Pancreas (tissue), 10 donors: ENCODE results near the gene ECHS1. TPM values are rescaled to one million over a fixed set of nuclear protein-coding genes. Genes with fewer than 3 reads are reported as not detected.
"Not testable (repeated sequence)": the region's sequence is repeated elsewhere in the genome, so short reads cannot be mapped to it uniquely, and the experiment has no call there.

Experiments
- ATAC-seq, 4 donors: fragments of 200-7000 bp; cut with Tn5 transposase; one replicate each; pipeline versions ENCODE4 v1.8.0 to v1.9.1; 2020; ENCODE audit warnings: mild to moderate bottlenecking in 4 of 4, moderate library complexity in 4 of 4
- DNase-seq, 6 donors: peaks; one replicate each; pipeline ENCODE4 v3.0.0-alpha.2; 2020
- FAIRE-seq: peaks from 2 replicates; lab custom pipeline; 2012; peaks lifted over from hg19 to GRCh38; lab: Jason Lieb, UNC
- H3K27ac ChIP-seq, 4 donors: fragments of 200-600 bp; sonication (generic); 1 replicate in 3 of 4; 2 replicates in 1 of 4; pipeline versions ENCODE4 v1.5.0 to v1.8.0; 2020
- H3K27me3 ChIP-seq, 4 donors: fragments of 200-600 bp; one replicate each; pipeline ENCODE4 v1.8.0; 2021
- H3K36me3 ChIP-seq, 3 donors: fragments of 200-600 bp; sonication (generic) in 1 of 3; one replicate each; pipeline versions ENCODE4 v1.5.0 to v1.8.0; 2020 to 2021
- H3K4me1 ChIP-seq, 3 donors: fragments of 200-600 bp; one replicate each; pipeline ENCODE4 v1.8.0; 2021
- H3K4me3 ChIP-seq, 4 donors: fragments of 200-600 bp; sonication (generic) in 2 of 4; one replicate each; pipeline versions ENCODE4 v1.5.0 to v1.8.0; 2020 to 2021
- H3K9me3 ChIP-seq, 4 donors: fragments of 200-600 bp; one replicate each; pipeline ENCODE4 v1.8.0; 2021
- WGBS, 2 donors: extraction: QIAGEN DNeasy Blood & Tissue Kit; methylation state at CpG; one replicate each; pipeline ENCODE4 v1.1.7; 2013; 5-methylcytosine and 5-hydroxymethylcytosine counted together
- intact Hi-C, 3 donors: fragments of 100-400 bp; cut with DNase I; formaldehyde crosslinking; loops; one replicate each; pipeline versions ENCODE4 v1.11.1 to v1.14.2; 2022
- polyA plus RNA-seq, 2 donors: library from polyadenylated mRNA; stranded (reverse); fragments of 200-250 nt; gene quantifications; one replicate each; pipeline ENCODE4 v1.2.3, GENCODE V29; 2013
- total RNA-seq, 6 donors: library from RNA; stranded (reverse); fragmentation: NEBNext Ultra II Directional in 4 of 6; extraction: Animal tissue kit (Norgen Biotek cat#: 25700) in 4 of 6; gene quantifications; one replicate each; pipeline versions ENCODE4 v1.2.1 to v1.2.4, GENCODE V29; 2021 to 2023
- TF ChIP-seq, protein P1 (sequence below), 4 donors: fragments of 200-600 bp; sonication (generic) in 3 of 4; IDR thresholded peaks; one replicate each; pipeline versions ENCODE4 v1.5.0 to v1.8.0; 2021; ENCODE audit warnings: antibody characterized with exemption in 4 of 4
- donor health status: healthy with polysubstance abuse.
- donor health status: DM: no; HTN: no; CAD: no; lungs with moderate emphysema.
- donor health status: DM: no; HTN: no; CAD: no.
- donor health status: control.
- donor health status: control.
- donor health status: Bipolar disorder and iron deficiency.
- donor health status: DM: yes; HTN: yes; CAD: no.
- donor health status: DM: no; HTN: no; CAD: no.
- donor health status: DM: no; HTN: no; CAD: no.
- donor health status: DM: yes; HTN: yes; CAD: no.

ECHS1 gene
- total and polyA plus RNA-seq, 8 donors: 32.4 to 69.2 (median 37.8) TPM

DNA sequence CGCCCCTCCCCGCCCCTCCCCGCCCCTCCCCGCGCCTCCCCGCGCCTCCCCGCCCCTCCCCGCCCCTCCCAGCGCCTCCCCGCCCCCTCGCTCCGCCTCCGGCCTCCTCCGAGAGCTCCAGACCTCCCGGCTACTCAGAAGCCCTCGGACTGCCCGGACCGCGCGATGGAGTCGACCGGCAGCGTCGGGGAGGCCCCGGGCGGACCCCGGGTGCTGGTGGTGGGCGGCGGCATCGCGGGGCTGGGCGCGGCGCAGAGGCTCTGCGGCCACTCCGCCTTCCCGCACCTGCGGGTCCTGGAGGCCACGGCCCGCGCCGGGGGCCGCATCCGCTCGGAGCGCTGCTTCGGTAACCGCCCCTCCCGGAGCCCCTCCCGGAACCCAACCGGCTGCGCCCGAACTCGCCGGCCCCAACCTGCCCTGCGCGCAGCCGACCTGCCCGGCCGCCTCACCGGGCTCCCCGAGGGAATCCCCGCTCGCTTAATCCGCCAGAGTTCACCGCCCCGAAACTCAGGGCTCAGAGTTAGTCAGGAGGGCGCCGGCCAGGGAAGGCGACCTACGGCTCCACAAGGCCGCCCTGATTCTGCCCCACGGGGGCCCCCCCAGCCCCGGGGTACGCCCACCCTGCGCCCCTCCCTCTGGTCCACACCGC lies 6.1 kb upstream of the ECHS1 start, which contains the start of gene PAOX:
Gene PAOX, plus strand, starts transcription at position 111 of the 649 bp plus-strand sequence. Its CDS starts 55 bp downstream, at position 166.
- DNase-seq: peak; percentile 68 to 92 (median 78)
- WGBS, 2 donors: 3 to 12% methylated on average over 18 to 67 of the region's 78 CpGs
- intact Hi-C loops: no loop called here
- ATAC-seq: peak; percentile 63 to 74 (median 66)
- Histone ChIP-seq H3K27me3 (no peaks in the 10 kb centered on the region), H3K36me3 (no peaks in the 10 kb centered on the region), H3K27ac (peak within 1 kb of the TSS; percentile 38 to 70 (median 58)), H3K9me3 (no peaks in the 10 kb centered on the region), H3K4me1 (peaks cover 0 to 4% (median 0%) of the 10 kb centered on the region in 3 donors), H3K4me3 (peak within 1 kb of the TSS; percentile 71 to 88 (median 86))
- TF ChIP-seq, protein P1, sequence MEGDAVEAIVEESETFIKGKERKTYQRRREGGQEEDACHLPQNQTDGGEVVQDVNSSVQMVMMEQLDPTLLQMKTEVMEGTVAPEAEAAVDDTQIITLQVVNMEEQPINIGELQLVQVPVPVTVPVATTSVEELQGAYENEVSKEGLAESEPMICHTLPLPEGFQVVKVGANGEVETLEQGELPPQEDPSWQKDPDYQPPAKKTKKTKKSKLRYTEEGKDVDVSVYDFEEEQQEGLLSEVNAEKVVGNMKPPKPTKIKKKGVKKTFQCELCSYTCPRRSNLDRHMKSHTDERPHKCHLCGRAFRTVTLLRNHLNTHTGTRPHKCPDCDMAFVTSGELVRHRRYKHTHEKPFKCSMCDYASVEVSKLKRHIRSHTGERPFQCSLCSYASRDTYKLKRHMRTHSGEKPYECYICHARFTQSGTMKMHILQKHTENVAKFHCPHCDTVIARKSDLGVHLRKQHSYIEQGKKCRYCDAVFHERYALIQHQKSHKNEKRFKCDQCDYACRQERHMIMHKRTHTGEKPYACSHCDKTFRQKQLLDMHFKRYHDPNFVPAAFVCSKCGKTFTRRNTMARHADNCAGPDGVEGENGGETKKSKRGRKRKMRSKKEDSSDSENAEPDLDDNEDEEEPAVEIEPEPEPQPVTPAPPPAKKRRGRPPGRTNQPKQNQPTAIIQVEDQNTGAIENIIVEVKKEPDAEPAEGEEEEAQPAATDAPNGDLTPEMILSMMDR (IDR thresholded peaks at IDR 0.05): no peak
- no peak for FAIRE-seq

DNA sequence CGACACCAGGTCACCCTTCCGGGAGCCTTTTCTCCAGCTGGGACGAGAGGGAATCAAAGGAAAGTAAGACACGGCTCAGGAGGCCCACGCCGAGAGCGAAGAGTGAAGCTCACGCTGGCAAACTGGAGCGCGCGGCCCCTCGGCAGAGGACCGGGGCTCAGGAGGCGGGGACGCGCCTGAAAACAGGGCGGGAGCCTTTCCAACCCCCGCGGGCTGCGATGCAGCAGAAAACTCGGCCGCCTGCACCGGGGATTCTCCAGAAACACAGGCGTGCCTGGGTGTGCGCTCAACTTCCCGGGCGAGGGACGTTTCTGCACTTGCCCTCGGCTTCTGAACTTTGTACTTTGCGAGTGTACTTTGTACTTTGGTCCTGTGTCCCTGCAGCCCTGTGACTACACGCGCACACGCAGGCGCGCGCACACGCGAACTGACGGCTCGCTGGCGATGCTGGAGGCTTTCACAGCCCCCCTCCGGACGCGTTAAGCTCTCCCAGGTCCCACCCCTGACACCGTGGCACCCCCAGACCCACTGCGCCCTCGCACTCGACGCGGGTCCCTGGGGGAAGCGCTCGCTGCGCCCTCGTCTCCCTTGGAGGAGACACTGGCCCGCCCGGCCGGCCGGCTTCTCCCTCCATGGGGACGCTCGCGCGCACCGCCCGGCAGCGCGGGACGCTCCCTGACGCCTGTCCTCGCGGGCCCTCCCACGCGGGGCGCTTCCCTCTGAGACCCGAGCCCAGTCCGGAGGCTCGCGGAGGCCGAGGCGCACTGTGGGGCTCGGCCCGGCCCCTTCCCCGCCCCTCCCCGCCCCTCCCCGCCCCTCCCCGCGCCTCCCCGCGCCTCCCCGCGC lies 5.3 kb upstream of the ECHS1 start:
- WGBS, 2 donors: 0% methylated on average over 77 to 82 of the region's 90 CpGs
- H3K27ac ChIP-seq: peak overlapping the region; percentile 13 to 70 (median 58)

GRCh38 chr10:133377818-133378250 lies 4.7 kb upstream of the ECHS1 start:
- WGBS, 2 donors: 21 to 28% methylated on average over 17 to 20 of the region's 20 CpGs
- TF ChIP-seq, protein P1 (IDR thresholded peaks at IDR 0.05): no peak
- no peaks in the 10 kb centered on the region for H3K27me3 ChIP-seq
- peak overlapping the region; percentile 29 to 88 (median 86) for H3K4me3 ChIP-seq
- DNase-seq (peak in 1 of 6 donors; percentile 57), ATAC-seq (peak in 1 of 4 donors; percentile 4), FAIRE-seq (no peak)
- peaks cover 0 to 6% (median 0%) of the 10 kb centered on the region in 3 donors for H3K4me1 ChIP-seq
- peak overlapping the region; percentile 13 to 70 (median 58) for H3K27ac ChIP-seq
- H3K36me3 ChIP-seq: no peaks in the 10 kb centered on the region
- no peaks in the 10 kb centered on the region for H3K9me3 ChIP-seq
- intact Hi-C loops: no loop called here

More for the DNA sequence above, 5.3 kb upstream of the ECHS1 start:
- DNase-seq (peak in 5 of 6 donors; percentile 62 to 83 (median 68)), ATAC-seq (peak; percentile 78 to 83 (median 82)), FAIRE-seq (no peak)
- H3K4me3 ChIP-seq: peak overlapping the region; percentile 29 to 88 (median 86)
- no peaks in the 10 kb centered on the region for H3K36me3 ChIP-seq
- TF ChIP-seq, protein P1 (IDR thresholded peaks at IDR 0.05): no peak
- no peaks in the 10 kb centered on the region for H3K27me3 ChIP-seq
- H3K4me1 ChIP-seq: peaks cover 0 to 6% (median 0%) of the 10 kb centered on the region in 3 donors
- intact Hi-C loops: no loop called here
- H3K9me3 ChIP-seq: no peaks in the 10 kb centered on the region

DNA sequence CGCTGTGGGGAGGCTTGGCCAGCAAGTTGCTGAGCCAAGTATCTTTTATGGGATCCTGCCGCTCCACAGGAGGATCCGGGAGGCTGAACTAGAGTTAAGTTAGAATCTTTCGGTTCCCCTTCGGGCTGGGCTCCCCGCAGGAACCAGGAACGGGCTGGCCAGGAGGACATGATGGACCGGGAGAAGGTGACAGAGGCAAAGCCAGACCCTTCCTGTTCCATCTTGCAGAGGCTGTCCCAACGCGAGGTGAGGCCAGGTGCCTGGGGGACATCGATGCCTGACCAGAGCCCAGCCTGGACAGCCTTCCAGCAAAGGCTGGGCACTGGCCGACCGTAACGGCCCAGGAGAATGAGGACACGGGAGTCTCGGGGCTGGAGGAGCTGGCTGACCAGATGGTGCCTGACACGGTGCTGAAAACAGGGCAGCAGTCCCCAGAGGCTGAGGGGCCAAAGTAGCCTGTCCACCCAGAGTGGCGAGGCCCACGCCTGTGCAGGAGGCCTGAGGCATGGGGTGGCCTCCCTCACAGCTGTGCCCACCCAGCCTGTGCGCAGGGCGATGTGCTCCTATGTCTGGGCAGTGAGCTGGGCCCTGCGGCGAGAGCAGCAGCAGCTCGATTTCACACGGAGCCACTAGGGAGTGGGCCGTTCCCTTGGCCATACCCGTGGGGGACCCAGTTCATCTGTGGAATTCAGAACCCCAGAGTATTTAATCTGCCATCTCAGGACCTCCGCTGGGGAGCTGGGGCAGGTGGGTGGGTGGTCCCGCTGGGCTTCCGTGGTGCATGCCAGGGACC lies 4.1 kb upstream of the ECHS1 start:
- no peaks in the 10 kb centered on the region for H3K27me3 ChIP-seq
- H3K9me3 ChIP-seq: no peaks in the 10 kb centered on the region
- H3K4me1 ChIP-seq: peaks cover 0 to 7% (median 0%) of the 10 kb centered on the region in 3 donors
- ATAC-seq (no peak), DNase-seq (peak in 2 of 6 donors; percentile 16 to 40), FAIRE-seq (no peak)
- intact Hi-C loops: no loop called here
- H3K36me3 ChIP-seq: no peaks in the 10 kb centered on the region
- TF ChIP-seq, protein P1 (IDR thresholded peaks at IDR 0.05): no peak
- no peak overlapping the region for H3K4me3 ChIP-seq
- no peak overlapping the region for H3K27ac ChIP-seq
- 83 to 89% methylated on average over 30 of the region's 30 CpGs for WGBS, 2 donors

DNA sequence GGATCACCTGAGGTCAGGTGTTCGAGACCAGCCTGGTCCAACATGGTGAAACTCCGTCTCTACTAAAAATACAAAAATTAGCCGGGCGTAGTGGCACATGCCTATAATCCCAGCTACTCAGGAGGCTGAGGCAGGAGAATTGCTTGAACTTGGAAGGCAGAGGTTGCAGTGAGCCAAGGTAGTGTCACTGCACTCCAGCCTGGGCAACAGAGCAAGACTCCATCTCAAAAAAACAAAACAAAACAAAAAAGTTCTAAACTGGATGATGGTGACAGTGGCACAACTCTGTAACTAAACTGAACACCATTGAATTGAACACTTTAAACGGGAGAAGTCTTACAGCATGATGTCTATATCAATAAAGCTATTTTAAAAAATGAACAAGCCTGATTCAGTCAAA lies 3.0 kb upstream of the ECHS1 start:
- ATAC-seq, DNase-seq, H3K4me3 ChIP-seq, H3K9me3 ChIP-seq, H3K27ac ChIP-seq, H3K4me1 ChIP-seq, H3K27me3 ChIP-seq, FAIRE-seq, intact Hi-C loops, H3K36me3 ChIP-seq: not testable (repeated sequence)
- 75 to 92% methylated on average over 5 of the region's 5 CpGs for WGBS, 2 donors
